SH-SY5Y (cell line): Measurements from ENCODE around the gene RAB3D.

ENCODE experiments used
- GATA2 ChIP-seq: IDR thresholded peaks from 2 replicates; pipeline ENCODE4 v1.6.1; 2011; ENCODE audit warnings: mild to moderate bottlenecking, low read depth, low read length
- GATA3 ChIP-seq: IDR thresholded peaks from 2 replicates; pipeline ENCODE4 v1.6.1; 2011; ENCODE audit warnings: low read depth, mild to moderate bottlenecking, low read length, moderate library complexity

RAB3D gene

DNA sequence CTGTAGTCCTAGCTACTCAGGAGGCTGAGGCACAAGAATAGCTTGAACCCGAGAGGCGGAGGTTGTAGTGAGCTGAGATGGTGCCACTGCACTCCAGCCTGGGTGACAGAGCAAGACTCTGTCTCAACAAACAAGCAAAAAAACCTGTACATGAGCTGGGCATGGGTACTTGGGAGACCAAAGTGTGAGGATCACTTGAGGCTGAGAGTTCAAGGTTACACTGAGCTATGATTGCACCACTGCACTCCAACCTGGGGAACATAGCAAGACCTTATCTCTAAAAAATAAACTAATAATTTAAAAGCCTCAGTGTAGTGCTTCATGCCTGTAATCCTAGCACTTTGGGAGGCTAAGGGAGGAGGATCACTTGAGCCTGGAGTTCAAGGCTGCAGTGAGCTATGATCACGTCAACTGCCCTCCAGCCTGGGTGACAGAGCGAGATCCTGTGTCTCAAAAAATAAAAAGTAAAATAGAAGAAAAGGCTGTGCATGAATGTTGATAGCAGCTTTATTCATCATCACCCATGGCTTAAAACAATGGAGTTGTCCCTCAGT, 64.8 kb downstream of the RAB3D start:
- no peak for TF ChIP-seq GATA2
- TF ChIP-seq GATA3, result no peak

DNA sequence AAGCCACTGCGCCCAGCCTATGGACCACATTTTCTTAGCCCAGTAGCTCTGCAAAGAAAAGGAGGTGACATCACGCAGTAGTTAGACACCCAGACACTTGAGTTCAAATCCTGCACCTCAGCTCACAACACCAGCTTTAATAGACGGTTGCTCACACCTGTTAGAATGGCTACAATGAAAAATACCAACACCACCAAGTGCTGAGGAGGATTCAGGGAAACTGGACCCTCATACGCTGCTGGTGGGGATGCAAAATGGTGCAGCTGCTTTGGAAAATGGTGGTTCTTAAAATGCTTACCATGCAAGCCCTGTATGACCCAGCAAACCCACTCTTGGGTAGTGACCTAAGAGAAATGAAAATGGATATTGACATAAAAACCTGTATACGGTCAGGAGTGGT, 65.5 kb downstream of the RAB3D start:
- TF ChIP-seq GATA2 (no peak), GATA3 (no peak)

DNA sequence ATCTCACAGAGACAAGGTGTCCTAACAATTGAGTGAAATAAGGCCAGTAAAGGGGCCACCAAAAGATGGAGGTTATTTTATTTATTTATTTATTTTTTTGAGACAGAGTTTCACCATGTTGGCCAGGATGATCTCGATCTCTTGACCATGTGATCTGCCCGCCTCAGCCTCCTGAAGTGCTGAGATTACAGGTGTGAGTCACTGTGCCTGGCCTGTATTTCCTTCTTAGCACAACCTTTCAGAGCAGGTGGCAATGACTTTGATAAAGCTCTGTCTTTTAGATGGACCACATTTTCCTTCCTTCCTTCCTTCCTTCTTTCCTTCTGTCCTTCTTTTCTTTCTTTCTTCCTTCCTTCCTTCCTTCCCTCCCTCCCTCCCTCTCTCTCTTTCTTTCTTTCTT, 66.2 kb downstream of the RAB3D start:
- TF ChIP-seq GATA3, result no peak
- no peak for TF ChIP-seq GATA2
